Transverse colon (tissue), 4 donors: Measurements from ENCODE around the gene CATSPER3. TPM values are rescaled to one million over a fixed set of nuclear protein-coding genes. Genes with fewer than 3 reads are reported as not detected.

ENCODE experiments used
- DNase-seq: peaks from one replicate; pipeline ENCODE4 v3.0.0-alpha.2; 2019
- H3K27ac ChIP-seq, 4 donors: fragments of 200-600 bp; sonication (generic); 2 replicates each; pipeline ENCODE4 v1.5.1; 2016 to 2018; ENCODE audit warnings: inconsistent platforms in 4 of 4
- H3K27me3 ChIP-seq: fragments of 200-600 bp; sonication (generic); 2 replicates; pipeline ENCODE4 v1.5.1; 2017; ENCODE audit warnings: inconsistent platforms
- H3K36me3 ChIP-seq, 4 donors: fragments of 200-600 bp; sonication (generic); 2 replicates each; pipeline ENCODE4 v1.5.1; 2017 to 2019; ENCODE audit warnings: inconsistent platforms in 4 of 4
- H3K4me1 ChIP-seq, 4 donors: fragments of 200-600 bp; sonication (generic); 2 replicates each; pipeline ENCODE4 v1.5.1; 2017 to 2020; ENCODE audit warnings: inconsistent platforms in 4 of 4
- H3K4me3 ChIP-seq, 4 donors: fragments of 200-600 bp; sonication (generic); 1 replicate in 1 of 4; 2 replicates in 3 of 4; pipeline versions ENCODE4 v1.5.1 to v1.6.1; 2017 to 2019; ENCODE audit warnings: inconsistent platforms in 4 of 4
- H3K9me3 ChIP-seq, 2 donors: fragments of 200-600 bp; sonication (generic); 2 replicates each; pipeline ENCODE4 v1.5.1; 2017 to 2019; ENCODE audit warnings: inconsistent platforms in 2 of 2
- CTCF ChIP-seq, 5 experiments: fragments of 200-600 bp in 3 of 5; fragments of 450-650 bp in 2 of 5; sonication (generic) in 3 of 5; IDR thresholded peaks; 1 replicate in 2 of 5; 2 replicates in 3 of 5; pipeline ENCODE4 v1.5.1; 2016 to 2017; ENCODE audit warnings: antibody characterized with exemption in 5 of 5, inconsistent platforms in 3 of 5, mild to moderate bottlenecking in 2 of 5, moderate library complexity in 1 of 5
- EP300 ChIP-seq: sonication (generic); formaldehyde crosslinking; IDR thresholded peaks from one replicate; pipeline ENCODE4 v1.6.1; 2017; ENCODE audit warnings: antibody characterized with exemption, low read depth
- POLR2A ChIP-seq: fragments of 450-650 bp; IDR thresholded peaks from one replicate; pipeline ENCODE4 v1.6.1; 2016; ENCODE audit warnings: antibody characterized with exemption, mild to moderate bottlenecking, moderate library complexity
- POLR2AphosphoS5 ChIP-seq, 3 donors: sonication (generic); formaldehyde crosslinking; IDR thresholded peaks; one replicate each; pipeline ENCODE4 v1.6.1; 2016; ENCODE audit warnings: antibody characterized with exemption in 3 of 3
- WGBS, 2 donors: methylation state at CpG; one replicate each; pipeline ENCODE4 v1.1.5; 2018; ENCODE audit warnings: low coverage in 1 of 2; 5-methylcytosine and 5-hydroxymethylcytosine counted together
- in situ Hi-C, 4 donors: fragments of 200-750 bp; cut with MboI; loops; one replicate each; pipeline versions ENCODE4 v1.15.0 to v1.15.1; 2017; ENCODE audit warnings: low sequenced_read_pairs in 3 of 4, low pct_ligation_motif_present in 1 of 4, low pct_unique_long_range_greater_than_20kb in 1 of 4
- intact Hi-C: fragments of 100-400 bp; cut with DNase I; formaldehyde crosslinking; loops from one replicate; pipeline ENCODE4 v1.15.1; 2023; ENCODE audit warnings: low total_unique reads
- total RNA-seq, 4 donors: library from RNA; depleted of rRNA; stranded (reverse); fragments of >200 nt; gene quantifications; one replicate each; pipeline ENCODE4 v1.1.0, GENCODE V29; 2016

CATSPER3 gene
- total RNA-seq, 4 donors from 2014 or later, result 0.32 to 4.1 (median 1.1) TPM; not detected in 1

- in situ Hi-C loops, result no loop called here
- Histone ChIP-seq H3K36me3 (no peaks in the 10 kb centered on the region), H3K9me3 (no peaks in the 10 kb centered on the region), H3K27ac (no peak overlapping the region), H3K4me1 (peaks cover 0 to 7% (median 3%) of the 10 kb centered on the region in 4 donors), H3K27me3 (no peaks in the 10 kb centered on the region), H3K4me3 (no peak overlapping the region)
- intact Hi-C loops, result no loop called here
- 67 to 100% methylated on average over 1 to 9 of the region's 10 CpGs for WGBS, 2 donors
- DNase-seq, result no peak
- TF ChIP-seq CTCF (IDR thresholded peaks at IDR 0.05), result no peak
- TF ChIP-seq EP300, result no peak
- no peak for TF ChIP-seq POLR2AphosphoS5 (IDR thresholded peaks at IDR 0.05)
- no peak for TF ChIP-seq POLR2A
These were observed 46.4 kb downstream of the CATSPER3 start for GRCh38 chr5:135013947-135014570.

- Histone ChIP-seq H3K27ac (no peak overlapping the region), H3K9me3 (no peaks in the 10 kb centered on the region), H3K4me3 (no peak overlapping the region), H3K4me1 (peaks cover 0 to 7% (median 3%) of the 10 kb centered on the region in 4 donors), H3K27me3 (no peaks in the 10 kb centered on the region), H3K36me3 (no peaks in the 10 kb centered on the region)
- no peak for DNase-seq
- WGBS, 2 donors, result 90 to 100% methylated on average over 3 to 6 of the region's 6 CpGs
- intact Hi-C loops (no loop called here), in situ Hi-C loops (no loop called here)
- TF ChIP-seq CTCF (IDR thresholded peaks at IDR 0.05) (no peak), POLR2AphosphoS5 (IDR thresholded peaks at IDR 0.05) (no peak)
These were observed 48.2 kb downstream of the CATSPER3 start for GRCh38 chr5:135015942-135016341.

DNA sequence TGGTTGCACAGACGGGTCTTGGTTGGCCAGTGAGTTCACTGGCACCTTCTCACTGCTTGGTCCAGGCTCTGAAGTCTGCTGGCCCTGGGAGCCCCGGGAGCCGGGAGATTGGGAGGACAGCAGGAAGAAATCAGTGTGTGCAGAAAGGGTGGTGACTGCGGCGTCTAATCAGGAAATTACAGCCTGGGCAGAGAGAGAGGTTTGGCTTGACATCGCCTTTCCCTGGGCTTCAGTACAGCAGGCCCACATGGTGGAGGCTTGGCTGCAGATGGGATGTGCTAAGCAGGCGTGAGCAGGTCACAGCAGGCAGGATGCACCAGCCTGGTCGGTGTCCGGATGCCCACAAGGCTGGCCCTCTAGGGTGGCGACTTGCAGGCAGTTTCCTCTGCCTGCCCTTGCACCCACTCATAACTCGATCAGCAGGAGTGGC lies 49.2 kb downstream of the CATSPER3 start:
- in situ Hi-C loops (no loop called here), intact Hi-C loops (no loop called here)
- no peaks in the 10 kb centered on the region for H3K36me3 ChIP-seq
- no peaks in the 10 kb centered on the region for H3K27me3 ChIP-seq
- H3K4me3 ChIP-seq, result no peak overlapping the region
- H3K27ac ChIP-seq, result no peak overlapping the region
- peaks cover 0 to 7% (median 3%) of the 10 kb centered on the region in 4 donors for H3K4me1 ChIP-seq
- TF ChIP-seq POLR2A (no peak), CTCF (IDR thresholded peaks at IDR 0.05) (no peak), POLR2AphosphoS5 (IDR thresholded peaks at IDR 0.05) (no peak), EP300 (no peak)
- no peaks in the 10 kb centered on the region for H3K9me3 ChIP-seq
- 43 to 81% methylated on average over 1 to 11 of the region's 11 CpGs for WGBS, 2 donors
- DNase-seq, result no peak

- in situ Hi-C loops, result no loop called here
- DNase-seq, result no peak
- H3K4me1 ChIP-seq, result peaks cover 0 to 7% (median under 1%) of the 10 kb centered on the region in 4 donors
These were observed 50.8 kb downstream of the CATSPER3 start for GRCh38 chr5:135018457-135018856.

More at GRCh38 chr5:135018457-135018856, 50.8 kb downstream of the CATSPER3 start:
- TF ChIP-seq CTCF (IDR thresholded peaks at IDR 0.05) (no peak), POLR2AphosphoS5 (IDR thresholded peaks at IDR 0.05) (no peak), EP300 (no peak), POLR2A (no peak)
- 78 to 100% methylated on average over 1 to 4 of the region's 4 CpGs for WGBS, 2 donors
- H3K9me3 ChIP-seq, result no peaks in the 10 kb centered on the region
- no peaks in the 10 kb centered on the region for H3K36me3 ChIP-seq
- H3K27me3 ChIP-seq, result no peaks in the 10 kb centered on the region
- intact Hi-C loops, result no loop called here
- H3K27ac ChIP-seq, result no peak overlapping the region
- H3K4me3 ChIP-seq, result no peak overlapping the region
